AG04450 (cell line): Measurements from ENCODE around the gene PPP1R37. TPM values are rescaled to one million over a fixed set of nuclear protein-coding genes. Genes with fewer than 3 reads are reported as not detected.
A peak's percentile ranks its signal among the peaks of the same experiment; 100 is the strongest.

Experiments used
- CTCF ChIA-PET: fragments of 300-600, 350-600 bp; formaldehyde crosslinking; extraction: SDS; loops from one replicate; lab custom pipeline; 2022; ENCODE audit warnings: antibody characterized with exemption, inconsistent platforms; lab: Charles Lee
- POLR2A ChIA-PET: fragments of 350-600 bp; formaldehyde crosslinking; extraction: SDS; loops from one replicate; lab custom pipeline; 2021; ENCODE audit warnings: antibody characterized with exemption, inconsistent platforms; lab: Yijun Ruan, JAX
- DNase-seq: peaks from one replicate; pipeline ENCODE4 v3.0.0-alpha.2; 2011; ENCODE audit warnings: low read depth, low spot score
- H3K27ac ChIP-seq: one replicate; pipeline ENCODE4 v1.5.1; 2012; ENCODE audit warnings: low read depth, low read length, control low read depth
- H3K27me3 ChIP-seq: one replicate; pipeline ENCODE4 v1.6.0; 2012; ENCODE audit warnings: low read length; ENCODE audit not compliant: control insufficient read depth, insufficient read depth
- H3K4me3 ChIP-seq: 2 replicates; pipeline ENCODE4 v1.5.1; 2011; ENCODE audit warnings: mild to moderate bottlenecking, low read depth, low read length, control low read depth
- H3K9me3 ChIP-seq: 2 replicates; pipeline ENCODE4 v1.5.1; 2012; ENCODE audit warnings: low read length; ENCODE audit not compliant: control insufficient read depth, insufficient read depth
- CTCF ChIP-seq: IDR thresholded peaks from 2 replicates; pipeline ENCODE4 v1.5.1; 2011; ENCODE audit warnings: low read depth, low read length, control low read depth, inconsistent platforms
- polyA plus RNA-seq: library from polyadenylated mRNA; depleted of rRNA; stranded (reverse); fragments of >200 nt; gene quantifications from 2 replicates; pipeline ENCODE4 v1.2.3, GENCODE V29; 2011

The PPP1R37 gene
- polyA plus RNA-seq, 1 experiment, result 8.6 TPM

GRCh38 chr19:45101806-45102205 lies 8.8 kb downstream of the PPP1R37 start:
- H3K9me3 ChIP-seq, result no peaks in the 10 kb centered on the region; the same call in 1 of the 2 replicates
- DNase-seq, result no peak
- H3K27me3 ChIP-seq, result no peaks in the 10 kb centered on the region
- ChIA-PET POLR2A (no interaction called here), CTCF (no interaction called here)
- H3K4me3 ChIP-seq, result no peak overlapping the region
- no peak for TF ChIP-seq CTCF
- no peak overlapping the region for H3K27ac ChIP-seq

GRCh38 chr19:45102481-45102880 lies 9.5 kb downstream of the PPP1R37 start:
- Histone ChIP-seq H3K27me3 (no peaks in the 10 kb centered on the region), H3K9me3 (no peaks in the 10 kb centered on the region), H3K27ac (no peak overlapping the region), H3K4me3 (no peak overlapping the region)
- CTCF ChIA-PET, result interaction anchor here (0.8 kb wide), 1 partner anchor 43 kb away, joined by 3 read pairs; no protein-coding TSS in a partner anchor
- DNase-seq, result no peak
- POLR2A ChIA-PET, result interaction anchor here (1.2 kb wide), 1 partner anchor 10 kb away, joined by 3 read pairs; no protein-coding TSS in a partner anchor
- TF ChIP-seq CTCF, result no peak

DNA sequence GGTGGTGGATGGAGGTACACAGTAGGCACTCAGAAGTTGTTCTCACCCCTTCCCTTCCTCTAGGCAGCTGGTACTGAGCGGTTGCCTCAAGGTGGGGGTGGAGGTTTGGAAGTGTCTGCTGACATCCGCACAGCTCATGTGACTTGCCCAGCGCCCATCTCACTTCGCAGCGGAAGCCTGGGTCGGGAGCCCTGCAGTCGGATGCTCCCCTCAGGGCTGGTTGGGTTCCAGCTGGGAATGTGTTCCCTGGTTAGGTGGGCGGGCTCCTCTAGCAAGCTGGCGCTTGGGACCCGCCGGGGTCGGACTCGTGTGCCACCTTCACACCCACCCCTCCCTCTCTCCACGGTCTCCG lies 10.2 kb downstream of the PPP1R37 start:
- Histone ChIP-seq H3K27ac (peak overlapping the region; percentile 31), H3K27me3 (no peaks in the 10 kb centered on the region), H3K9me3 (no peaks in the 10 kb centered on the region), H3K4me3 (no peak overlapping the region)
- CTCF ChIA-PET, result interaction anchor here (0.8 kb wide), 2 partner anchors 23 to 44 kb away, joined by 3 to 4 read pairs; no protein-coding TSS in a partner anchor
- no peak for DNase-seq
- POLR2A ChIA-PET, result interaction anchor here (1.2 kb wide), 1 partner anchor 11 kb away, joined by 3 read pairs; no protein-coding TSS in a partner anchor
- TF ChIP-seq CTCF, result no peak

- no peak for DNase-seq
- H3K27ac ChIP-seq, result peak overlapping the region; percentile 31
- H3K27me3 ChIP-seq, result no peaks in the 10 kb centered on the region
- peak; percentile 26; the same call in 1 of the 2 replicates for TF ChIP-seq CTCF
- ChIA-PET POLR2A (interaction anchor here (1.2 kb wide), 1 partner anchor 11 kb away, joined by 3 read pairs; no protein-coding TSS in a partner anchor), CTCF (interaction anchor here (0.8 kb wide), 1 partner anchor 23 kb away, joined by 4 read pairs; no protein-coding TSS in a partner anchor)
- no peaks in the 10 kb centered on the region for H3K9me3 ChIP-seq
- no peak overlapping the region for H3K4me3 ChIP-seq
These were observed 10.7 kb downstream of the PPP1R37 start for GRCh38 chr19:45103508-45104319.
